HG03045 (cell line): ENCODE results near the gene OR1L4.

ENCODE experiments used
- ATAC-seq: cut with Tn5 transposase; IDR thresholded peaks from one replicate; pipeline ENCODE4 v1.9.1; 2021; ENCODE audit warnings: mild to moderate bottlenecking, moderate library complexity; ENCODE audit not compliant: unreplicated experiment

OR1L4 gene, protein sequence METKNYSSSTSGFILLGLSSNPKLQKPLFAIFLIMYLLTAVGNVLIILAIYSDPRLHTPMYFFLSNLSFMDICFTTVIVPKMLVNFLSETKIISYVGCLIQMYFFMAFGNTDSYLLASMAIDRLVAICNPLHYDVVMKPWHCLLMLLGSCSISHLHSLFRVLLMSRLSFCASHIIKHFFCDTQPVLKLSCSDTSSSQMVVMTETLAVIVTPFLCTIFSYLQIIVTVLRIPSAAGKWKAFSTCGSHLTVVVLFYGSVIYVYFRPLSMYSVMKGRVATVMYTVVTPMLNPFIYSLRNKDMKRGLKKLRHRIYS

DNA sequence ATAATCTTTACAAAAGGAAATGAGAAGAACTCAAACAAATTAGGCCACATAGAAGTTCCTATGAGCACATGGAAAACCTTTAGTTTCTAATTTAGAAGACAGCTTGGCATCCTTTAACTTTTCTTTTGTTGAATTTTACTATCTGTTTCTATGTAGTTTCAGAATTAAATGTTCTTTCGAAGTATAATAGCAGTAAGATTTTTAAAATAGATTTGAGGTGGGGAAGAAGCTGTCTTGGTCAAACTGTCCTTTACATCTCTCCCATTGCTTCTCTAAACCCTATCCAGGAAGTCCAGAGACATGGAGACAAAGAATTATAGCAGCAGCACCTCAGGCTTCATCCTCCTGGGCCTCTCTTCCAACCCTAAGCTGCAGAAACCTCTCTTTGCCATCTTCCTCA, at the start of gene OR1L4:
TSS of gene OR1L4 (plus strand) at position 301 of the 400 bp plus-strand sequence. CDS start at position 301, 0 bp downstream.
- ATAC-seq: no peak

GRCh38 chr9:122684851-122685250, 38.9 kb upstream of the OR1L4 start:
- no peak for ATAC-seq

DNA sequence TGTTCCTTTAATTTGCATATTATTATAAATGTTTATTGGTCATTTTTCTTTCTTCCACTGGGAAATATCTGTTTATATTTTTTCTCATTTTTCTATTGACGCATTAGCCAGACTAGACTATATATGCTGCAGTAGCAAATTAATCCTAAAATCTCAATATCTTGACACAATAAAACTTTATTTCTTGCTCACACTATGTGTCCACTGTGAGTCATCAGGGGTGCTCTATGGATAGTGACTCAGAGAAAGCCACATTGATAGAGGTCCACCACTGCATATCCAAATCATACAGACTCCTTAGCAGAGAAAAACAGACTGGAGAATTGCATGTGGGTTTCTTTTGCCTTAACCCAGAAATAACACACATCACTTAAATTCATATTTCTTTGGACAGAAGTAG, 28.1 kb upstream of the OR1L4 start:
- no peak for ATAC-seq

- ATAC-seq: no peak
Observed at GRCh38 chr9:122718038-122718437, 5.8 kb upstream of the OR1L4 start.

DNA sequence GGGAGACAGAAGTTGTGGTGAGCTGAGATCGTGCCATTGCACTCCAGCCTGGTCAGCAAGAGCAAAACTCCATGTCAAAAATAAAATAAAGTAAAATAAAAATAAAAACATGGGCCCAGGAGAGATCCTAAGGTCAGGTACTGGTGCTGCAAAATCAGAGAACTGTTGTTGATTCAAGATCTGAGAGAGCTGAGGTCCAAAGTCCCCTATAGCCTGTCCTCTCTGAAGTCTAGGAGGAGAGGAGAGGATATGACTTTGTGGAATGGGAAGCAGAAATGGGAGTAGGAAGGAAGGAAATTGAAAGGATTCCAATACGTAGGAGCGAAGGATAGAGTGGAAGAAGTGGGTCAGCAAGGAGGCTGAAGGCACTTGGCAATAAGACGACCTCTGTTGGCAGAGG, 4.6 kb upstream of the OR1L4 start:
- ATAC-seq: no peak

DNA sequence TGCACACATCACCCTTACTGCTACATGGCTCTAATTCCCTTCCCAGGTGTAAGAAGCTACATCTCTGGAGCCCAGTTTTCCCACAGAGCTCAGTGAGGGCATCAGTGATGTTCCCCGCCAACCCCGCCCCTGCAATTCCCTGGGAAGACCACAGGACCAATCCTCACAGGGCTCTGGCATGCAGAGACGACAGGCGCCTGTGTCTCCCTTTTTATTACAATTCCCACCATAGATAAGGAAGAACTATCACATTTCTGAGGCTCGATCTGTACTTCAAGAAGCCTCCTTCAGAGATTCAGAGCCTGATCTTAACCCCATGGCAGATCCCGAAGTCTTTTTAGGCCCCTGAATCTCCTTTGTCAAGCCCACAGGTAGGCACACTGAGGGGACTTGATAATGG, 18.2 kb downstream of the OR1L4 start, which contains the start of gene OR1L6:
TSS of gene OR1L6 (plus strand) at position 301 of the 400 bp plus-strand sequence. CDS start 7,545 bp downstream, outside the sequence.
- ATAC-seq: no peak

DNA sequence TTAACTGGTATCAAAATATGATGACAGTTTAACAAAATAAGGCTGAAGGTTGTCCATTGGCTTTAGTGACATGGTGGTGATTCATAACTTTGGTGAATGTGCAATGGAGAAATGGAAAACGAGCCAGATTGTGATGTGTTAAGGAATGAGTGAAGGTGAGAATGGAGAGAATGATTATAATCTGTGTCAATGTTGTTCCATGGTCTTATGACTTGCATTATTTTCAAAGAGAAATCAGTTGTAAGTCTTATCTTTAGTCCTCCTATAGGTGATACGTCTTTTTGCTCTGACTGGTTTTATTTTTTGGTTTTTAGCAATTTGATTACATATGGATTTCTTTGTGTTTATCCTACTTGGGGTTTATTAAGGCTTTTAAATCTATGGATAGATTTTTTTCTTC, 31.0 kb downstream of the OR1L4 start:
- ATAC-seq: no peak

- no peak for ATAC-seq
Observed at GRCh38 chr9:122767817-122768216, 44.0 kb downstream of the OR1L4 start.
